ENCODE data around the gene CRKL. TPM values are rescaled to one million over a fixed set of nuclear protein-coding genes. Genes with fewer than 3 reads are reported as not detected.

Gene CRKL
- total RNA-seq, 1 experiment from 2014 or later: 82.5 TPM

- TF ChIP-seq EZH2 (IDR thresholded peaks at IDR 0.05; ENCODE audit: borderline replicate concordance, low read depth, low read length, poor library complexity, severe bottlenecking): no peak
- TF ChIP-seq, protein P1, sequence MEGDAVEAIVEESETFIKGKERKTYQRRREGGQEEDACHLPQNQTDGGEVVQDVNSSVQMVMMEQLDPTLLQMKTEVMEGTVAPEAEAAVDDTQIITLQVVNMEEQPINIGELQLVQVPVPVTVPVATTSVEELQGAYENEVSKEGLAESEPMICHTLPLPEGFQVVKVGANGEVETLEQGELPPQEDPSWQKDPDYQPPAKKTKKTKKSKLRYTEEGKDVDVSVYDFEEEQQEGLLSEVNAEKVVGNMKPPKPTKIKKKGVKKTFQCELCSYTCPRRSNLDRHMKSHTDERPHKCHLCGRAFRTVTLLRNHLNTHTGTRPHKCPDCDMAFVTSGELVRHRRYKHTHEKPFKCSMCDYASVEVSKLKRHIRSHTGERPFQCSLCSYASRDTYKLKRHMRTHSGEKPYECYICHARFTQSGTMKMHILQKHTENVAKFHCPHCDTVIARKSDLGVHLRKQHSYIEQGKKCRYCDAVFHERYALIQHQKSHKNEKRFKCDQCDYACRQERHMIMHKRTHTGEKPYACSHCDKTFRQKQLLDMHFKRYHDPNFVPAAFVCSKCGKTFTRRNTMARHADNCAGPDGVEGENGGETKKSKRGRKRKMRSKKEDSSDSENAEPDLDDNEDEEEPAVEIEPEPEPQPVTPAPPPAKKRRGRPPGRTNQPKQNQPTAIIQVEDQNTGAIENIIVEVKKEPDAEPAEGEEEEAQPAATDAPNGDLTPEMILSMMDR (conservative IDR thresholded peaks at IDR 0.05; ENCODE audit: low read depth, low read length): no peak
- Histone ChIP-seq H3K27ac (ENCODE audit: low read depth, low read length, poor library complexity, severe bottlenecking) (peak overlapping the region; percentile 22), H3K4me3 (ENCODE audit: low read depth, low read length, poor library complexity, severe bottlenecking) (no peak overlapping the region), H3K36me3 (ENCODE audit: insufficient read depth, low read length, poor library complexity, severe bottlenecking) (peaks cover 4% of the 10 kb centered on the region), H3K9me3 (ENCODE audit: low read depth, low read length, poor library complexity, severe bottlenecking) (no peaks in the 10 kb centered on the region), H3K4me1 (ENCODE audit: insufficient read depth, low read length, poor library complexity, severe bottlenecking) (peaks cover 3% of the 10 kb centered on the region), H3K27me3 (replicated peaks; ENCODE audit: insufficient read depth, low read depth, low read length, poor library complexity) (no peaks in the 10 kb centered on the region)
- ChIA-PET POLR2A (ENCODE audit: low non-redundant PET) (no interaction called here), CTCF (interaction anchor here (1.2 kb wide), 1 partner anchor 9 kb away, joined by 5 read pairs; the partner anchor contains the start of gene CRKL)
- intact Hi-C loops (cut with micrococcal nuclease; ENCODE audit: unreplicated experiment): no loop called here
- DNase-seq (ENCODE audit: low spot score): no peak
- BruUV-seq (replicated peaks): no TSS peak
Observed at GRCh38 chr22:20926243-20926642, 9.0 kb downstream of the CRKL start.

DNA sequence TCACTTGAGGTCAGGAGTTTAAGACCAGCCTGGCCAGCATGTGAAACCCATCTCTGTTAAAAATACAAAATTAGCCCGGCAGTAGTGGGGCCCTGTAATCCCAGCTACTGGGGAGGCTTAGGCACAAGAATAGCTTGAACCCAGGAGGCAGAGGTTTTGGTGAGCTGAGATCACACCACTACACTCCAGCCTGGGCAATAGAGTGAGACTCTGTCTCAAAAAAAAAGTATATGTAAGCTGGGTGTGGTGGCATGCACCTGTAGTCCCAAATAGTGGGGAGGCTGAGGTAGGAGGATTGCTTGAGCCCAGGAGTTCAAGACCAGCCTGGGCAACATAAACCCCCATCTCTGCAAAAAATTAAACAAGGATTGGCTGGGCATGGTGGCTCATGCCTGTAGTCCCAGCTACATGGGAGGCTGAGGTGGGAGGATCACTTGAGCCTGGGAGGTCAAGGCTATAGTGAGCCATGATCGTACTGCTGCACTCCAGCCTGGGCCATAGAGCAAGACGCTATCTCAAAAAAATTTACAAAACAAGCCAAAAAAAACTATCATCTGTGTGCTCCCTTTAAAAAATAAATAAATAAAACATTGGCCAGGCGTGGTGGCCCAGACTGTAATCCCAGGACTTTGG is 10.8 kb downstream of the CRKL start:
- Histone ChIP-seq H3K36me3 (ENCODE audit: insufficient read depth, low read length, poor library complexity, severe bottlenecking) (peaks cover 4% of the 10 kb centered on the region), H3K4me1 (ENCODE audit: insufficient read depth, low read length, poor library complexity, severe bottlenecking) (no peaks in the 10 kb centered on the region), H3K27ac (ENCODE audit: low read depth, low read length, poor library complexity, severe bottlenecking) (no peak overlapping the region), H3K27me3 (replicated peaks; ENCODE audit: insufficient read depth, low read depth, low read length, poor library complexity) (no peaks in the 10 kb centered on the region), H3K4me3 (ENCODE audit: low read depth, low read length, poor library complexity, severe bottlenecking) (no peak overlapping the region), H3K9me3 (ENCODE audit: low read depth, low read length, poor library complexity, severe bottlenecking) (no peaks in the 10 kb centered on the region)
- ChIA-PET CTCF (no interaction called here), POLR2A (ENCODE audit: low non-redundant PET) (no interaction called here)
- BruUV-seq (replicated peaks): no TSS peak
- TF ChIP-seq, protein P1 (conservative IDR thresholded peaks at IDR 0.05; ENCODE audit: low read depth, low read length): no peak
- no peak for TF ChIP-seq EZH2 (IDR thresholded peaks at IDR 0.05; ENCODE audit: borderline replicate concordance, low read depth, low read length, poor library complexity, severe bottlenecking)
- DNase-seq (ENCODE audit: low spot score): no peak
- intact Hi-C loops (cut with micrococcal nuclease; ENCODE audit: unreplicated experiment): no loop called here

DNA sequence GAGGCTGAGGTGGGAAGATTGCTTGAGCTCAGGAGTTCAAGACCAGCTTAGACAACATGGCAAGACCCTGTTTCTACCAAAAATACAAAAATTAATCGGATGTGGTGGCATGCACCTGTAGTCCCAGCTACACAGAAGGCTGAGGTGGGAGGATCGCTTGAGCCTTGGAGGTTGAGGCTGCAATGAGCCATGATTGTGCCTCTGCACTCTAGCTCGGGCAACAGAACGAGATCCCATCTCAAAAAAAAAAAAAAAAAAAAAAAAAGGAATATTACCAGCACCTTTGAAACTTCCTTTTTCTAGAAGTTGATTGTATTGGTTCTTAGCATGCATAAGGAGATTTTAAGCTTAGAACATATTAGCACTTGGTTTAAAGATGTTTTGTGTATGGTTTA is 11.4 kb downstream of the CRKL start:
- ChIA-PET POLR2A (ENCODE audit: low non-redundant PET) (interaction anchor here (0.7 kb wide), 1 partner anchor 9 kb away, joined by 4 read pairs; no protein-coding TSS in a partner anchor), CTCF (no interaction called here)
- no peak for TF ChIP-seq EZH2 (IDR thresholded peaks at IDR 0.05; ENCODE audit: borderline replicate concordance, low read depth, low read length, poor library complexity, severe bottlenecking)
- TF ChIP-seq, protein P1 (conservative IDR thresholded peaks at IDR 0.05; ENCODE audit: low read depth, low read length): no peak
- Histone ChIP-seq H3K9me3 (ENCODE audit: low read depth, low read length, poor library complexity, severe bottlenecking) (no peaks in the 10 kb centered on the region), H3K4me3 (ENCODE audit: low read depth, low read length, poor library complexity, severe bottlenecking) (no peak overlapping the region), H3K27ac (ENCODE audit: low read depth, low read length, poor library complexity, severe bottlenecking) (no peak overlapping the region), H3K4me1 (ENCODE audit: insufficient read depth, low read length, poor library complexity, severe bottlenecking) (no peaks in the 10 kb centered on the region), H3K36me3 (ENCODE audit: insufficient read depth, low read length, poor library complexity, severe bottlenecking) (peaks cover 4% of the 10 kb centered on the region), H3K27me3 (replicated peaks; ENCODE audit: insufficient read depth, low read depth, low read length, poor library complexity) (no peaks in the 10 kb centered on the region)
- no peak for DNase-seq (ENCODE audit: low spot score)
- BruUV-seq (replicated peaks): no TSS peak
- intact Hi-C loops (cut with micrococcal nuclease; ENCODE audit: unreplicated experiment): no loop called here

All from A673 (cell line).